Pancreas (tissue), 10 donors: ENCODE data around the gene ZNF438. TPM values are rescaled to one million over a fixed set of nuclear protein-coding genes. Genes with fewer than 3 reads are reported as not detected.
A peak's percentile ranks its signal among the peaks of the same experiment; 100 is the strongest.
"Not testable (repeated sequence)": the region's sequence is repeated elsewhere in the genome, so short reads cannot be mapped to it uniquely, and the experiment has no call there.

Experiments used
- ATAC-seq, 4 donors: fragments of 200-7000 bp; cut with Tn5 transposase; one replicate each; pipeline versions ENCODE4 v1.8.0 to v1.9.1; 2020; ENCODE audit warnings: mild to moderate bottlenecking in 4 of 4, moderate library complexity in 4 of 4
- DNase-seq, 6 donors: peaks; one replicate each; pipeline ENCODE4 v3.0.0-alpha.2; 2020
- FAIRE-seq: peaks from 2 replicates; lab custom pipeline; 2012; peaks lifted over from hg19 to GRCh38; lab: Jason Lieb, UNC
- H3K27ac ChIP-seq, 4 donors: fragments of 200-600 bp; sonication (generic); 1 replicate in 3 of 4; 2 replicates in 1 of 4; pipeline versions ENCODE4 v1.5.0 to v1.8.0; 2020
- H3K27me3 ChIP-seq, 4 donors: fragments of 200-600 bp; one replicate each; pipeline ENCODE4 v1.8.0; 2021
- H3K36me3 ChIP-seq, 3 donors: fragments of 200-600 bp; sonication (generic) in 1 of 3; one replicate each; pipeline versions ENCODE4 v1.5.0 to v1.8.0; 2020 to 2021
- H3K4me1 ChIP-seq, 3 donors: fragments of 200-600 bp; one replicate each; pipeline ENCODE4 v1.8.0; 2021
- H3K4me3 ChIP-seq, 4 donors: fragments of 200-600 bp; sonication (generic) in 2 of 4; one replicate each; pipeline versions ENCODE4 v1.5.0 to v1.8.0; 2020 to 2021
- H3K9me3 ChIP-seq, 4 donors: fragments of 200-600 bp; one replicate each; pipeline ENCODE4 v1.8.0; 2021
- WGBS, 2 donors: extraction: QIAGEN DNeasy Blood & Tissue Kit; methylation state at CpG; one replicate each; pipeline ENCODE4 v1.1.7; 2013; 5-methylcytosine and 5-hydroxymethylcytosine counted together
- intact Hi-C, 3 donors: fragments of 100-400 bp; cut with DNase I; formaldehyde crosslinking; loops; one replicate each; pipeline versions ENCODE4 v1.11.1 to v1.14.2; 2022
- polyA plus RNA-seq, 2 donors: library from polyadenylated mRNA; stranded (reverse); fragments of 200-250 nt; gene quantifications; one replicate each; pipeline ENCODE4 v1.2.3, GENCODE V29; 2013
- total RNA-seq, 6 donors: library from RNA; stranded (reverse); fragmentation: NEBNext Ultra II Directional in 4 of 6; extraction: Animal tissue kit (Norgen Biotek cat#: 25700) in 4 of 6; gene quantifications; one replicate each; pipeline versions ENCODE4 v1.2.1 to v1.2.4, GENCODE V29; 2021 to 2023
- TF ChIP-seq, protein P1 (sequence below), 4 donors: fragments of 200-600 bp; sonication (generic) in 3 of 4; IDR thresholded peaks; one replicate each; pipeline versions ENCODE4 v1.5.0 to v1.8.0; 2021; ENCODE audit warnings: antibody characterized with exemption in 4 of 4
- donor health status: healthy with polysubstance abuse.
- donor health status: DM: no; HTN: no; CAD: no; lungs with moderate emphysema.
- donor health status: DM: no; HTN: no; CAD: no.
- donor health status: control.
- donor health status: control.
- donor health status: Bipolar disorder and iron deficiency.
- donor health status: DM: yes; HTN: yes; CAD: no.
- donor health status: DM: no; HTN: no; CAD: no.
- donor health status: DM: no; HTN: no; CAD: no.
- donor health status: DM: yes; HTN: yes; CAD: no.

Gene ZNF438
- total and polyA plus RNA-seq, 8 donors = 1.5 to 4.8 (median 2.5) TPM

DNA sequence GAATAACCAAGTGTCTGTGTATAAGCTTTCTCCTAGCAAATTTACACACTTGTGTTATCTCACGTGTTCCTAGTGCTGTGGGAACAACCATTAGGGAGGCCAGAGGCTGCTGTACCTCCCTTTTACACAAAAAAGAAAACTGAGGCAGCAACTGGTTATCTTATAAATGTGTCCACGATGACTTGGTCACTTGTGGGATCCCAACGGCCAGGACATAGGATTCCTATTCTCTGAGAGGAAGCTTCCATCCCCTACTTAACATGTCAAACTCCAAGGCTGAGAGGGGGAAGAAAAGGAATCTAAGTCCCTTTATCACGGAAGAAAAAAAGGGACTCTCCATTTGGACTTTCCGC lies 484 bp downstream of the ZNF438 start:
- H3K4me3 ChIP-seq = peak overlapping the region; percentile 32 to 63 (median 49)
- no peak for ATAC-seq
- no peaks in the 10 kb centered on the region for H3K27me3 ChIP-seq
- TF ChIP-seq, protein P1, sequence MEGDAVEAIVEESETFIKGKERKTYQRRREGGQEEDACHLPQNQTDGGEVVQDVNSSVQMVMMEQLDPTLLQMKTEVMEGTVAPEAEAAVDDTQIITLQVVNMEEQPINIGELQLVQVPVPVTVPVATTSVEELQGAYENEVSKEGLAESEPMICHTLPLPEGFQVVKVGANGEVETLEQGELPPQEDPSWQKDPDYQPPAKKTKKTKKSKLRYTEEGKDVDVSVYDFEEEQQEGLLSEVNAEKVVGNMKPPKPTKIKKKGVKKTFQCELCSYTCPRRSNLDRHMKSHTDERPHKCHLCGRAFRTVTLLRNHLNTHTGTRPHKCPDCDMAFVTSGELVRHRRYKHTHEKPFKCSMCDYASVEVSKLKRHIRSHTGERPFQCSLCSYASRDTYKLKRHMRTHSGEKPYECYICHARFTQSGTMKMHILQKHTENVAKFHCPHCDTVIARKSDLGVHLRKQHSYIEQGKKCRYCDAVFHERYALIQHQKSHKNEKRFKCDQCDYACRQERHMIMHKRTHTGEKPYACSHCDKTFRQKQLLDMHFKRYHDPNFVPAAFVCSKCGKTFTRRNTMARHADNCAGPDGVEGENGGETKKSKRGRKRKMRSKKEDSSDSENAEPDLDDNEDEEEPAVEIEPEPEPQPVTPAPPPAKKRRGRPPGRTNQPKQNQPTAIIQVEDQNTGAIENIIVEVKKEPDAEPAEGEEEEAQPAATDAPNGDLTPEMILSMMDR (IDR thresholded peaks at IDR 0.05) = no peak
- no peaks in the 10 kb centered on the region for H3K36me3 ChIP-seq
- peak overlapping the region; percentile 99 to 100 (median 100) for H3K27ac ChIP-seq
- intact Hi-C loops = no loop called here
- WGBS, 2 donors = 1 to 3% methylated on average over 5 of the region's 5 CpGs
- H3K4me1 ChIP-seq = peaks cover 0 to 8% (median 4%) of the 10 kb centered on the region in 3 donors
- DNase-seq = no peak
- no peak for FAIRE-seq
- no peaks in the 10 kb centered on the region for H3K9me3 ChIP-seq

DNA sequence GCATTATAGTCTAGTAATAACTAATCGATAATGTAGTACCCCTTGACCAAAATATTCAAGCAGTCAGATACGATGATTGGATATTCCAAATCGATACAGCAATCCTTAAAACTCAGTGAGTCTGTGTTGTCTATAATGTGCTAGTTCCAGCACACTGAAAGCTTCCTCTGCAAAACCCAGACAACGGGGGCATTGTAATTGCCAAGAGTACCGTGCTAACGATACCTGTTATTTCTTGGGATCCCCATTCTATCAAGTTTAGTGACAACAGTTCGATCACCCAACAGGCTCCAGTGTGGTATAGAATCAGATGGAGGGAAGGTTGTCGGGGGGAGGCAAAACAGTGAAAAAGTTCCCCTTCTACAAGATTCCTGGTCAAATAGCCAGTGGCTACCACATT lies 865 bp downstream of the ZNF438 start:
- intact Hi-C loops = no loop called here
- peak overlapping the region; percentile 32 to 63 (median 49) for H3K4me3 ChIP-seq
- FAIRE-seq (no peak), DNase-seq (peak in 1 of 6 donors; percentile 15), ATAC-seq (no peak)
- peaks cover 0 to 8% (median 4%) of the 10 kb centered on the region in 3 donors for H3K4me1 ChIP-seq
- WGBS, 2 donors = 17 to 24% methylated on average over 8 of the region's 8 CpGs
- H3K27ac ChIP-seq = peak overlapping the region; percentile 99 to 100 (median 100)
- no peaks in the 10 kb centered on the region for H3K9me3 ChIP-seq
- no peaks in the 10 kb centered on the region for H3K36me3 ChIP-seq
- no peaks in the 10 kb centered on the region for H3K27me3 ChIP-seq
- TF ChIP-seq, protein P1 (IDR thresholded peaks at IDR 0.05) = no peak

DNA sequence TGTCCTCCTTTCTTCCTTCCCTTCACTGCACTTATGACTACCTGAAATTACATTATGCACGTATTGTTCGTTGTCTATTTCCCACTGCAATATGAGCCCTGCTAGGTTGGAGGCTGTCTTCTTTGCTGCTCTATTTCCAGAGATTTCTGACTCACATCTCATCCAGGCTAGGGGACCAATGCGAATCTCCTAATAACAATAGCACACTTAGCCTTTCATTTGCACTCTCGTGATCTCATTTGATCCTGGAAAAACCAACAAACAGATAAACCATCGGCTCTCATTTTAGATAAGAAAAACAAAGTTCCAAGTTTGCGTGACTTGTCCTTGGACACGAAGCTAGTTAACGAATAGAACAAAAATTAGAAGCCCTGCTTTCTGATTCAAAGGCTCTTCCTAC lies 1.4 kb downstream of the ZNF438 start:
- intact Hi-C loops = no loop called here
- peak overlapping the region in 2 of 4 donors; percentile 99 to 100 for H3K27ac ChIP-seq
- DNase-seq (no peak), FAIRE-seq (no peak), ATAC-seq (no peak)
- WGBS, 2 donors = 13 to 14% methylated on average over 8 of the region's 8 CpGs
- H3K4me1 ChIP-seq = peaks cover 0 to 8% (median 4%) of the 10 kb centered on the region in 3 donors
- no peaks in the 10 kb centered on the region for H3K36me3 ChIP-seq
- H3K4me3 ChIP-seq = peak overlapping the region in 2 of 4 donors; percentile 56 to 63
- H3K27me3 ChIP-seq = no peaks in the 10 kb centered on the region
- TF ChIP-seq, protein P1 (IDR thresholded peaks at IDR 0.05) = no peak
- no peaks in the 10 kb centered on the region for H3K9me3 ChIP-seq

- Histone ChIP-seq H3K9me3 (no peaks in the 10 kb centered on the region), H3K27me3 (no peaks in the 10 kb centered on the region), H3K4me3 (no peak overlapping the region), H3K4me1 (peaks cover 0 to 8% (median 4%) of the 10 kb centered on the region in 3 donors), H3K36me3 (no peaks in the 10 kb centered on the region), H3K27ac (no peak overlapping the region)
- TF ChIP-seq, protein P1 (IDR thresholded peaks at IDR 0.05) = no peak
- DNase-seq (no peak), FAIRE-seq (no peak), ATAC-seq (no peak)
- 62 to 71% methylated on average over 2 of the region's 2 CpGs for WGBS, 2 donors
- intact Hi-C loops = no loop called here
These were observed 3.6 kb downstream of the ZNF438 start for GRCh38 chr10:31028081-31028480.

DNA sequence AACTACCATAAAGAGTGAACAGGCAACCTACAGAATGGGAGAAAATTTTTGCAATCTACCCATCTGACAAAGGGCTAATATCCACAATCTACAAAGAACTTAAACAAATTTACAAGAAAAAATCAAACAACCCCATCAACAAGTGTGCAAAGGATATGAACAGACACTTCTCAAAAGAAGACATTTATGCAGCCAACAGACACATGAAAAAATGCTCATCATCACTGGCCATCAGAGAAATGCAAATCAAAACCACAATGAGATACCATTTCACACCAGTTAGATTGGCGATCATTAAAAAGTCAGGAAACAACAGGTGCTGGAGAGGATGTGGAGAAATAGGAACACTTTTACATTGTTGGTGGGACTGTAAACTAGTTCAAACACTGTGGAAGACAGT lies 5.4 kb downstream of the ZNF438 start:
- H3K36me3 ChIP-seq, FAIRE-seq, ATAC-seq, intact Hi-C loops, DNase-seq, H3K4me3 ChIP-seq, H3K27ac ChIP-seq, H3K27me3 ChIP-seq, H3K9me3 ChIP-seq, H3K4me1 ChIP-seq: not testable (repeated sequence)
- 88 to 94% methylated on average over 1 of the region's 1 CpG for WGBS, 2 donors
